Gastrocnemius medialis (tissue), 4 donors: ENCODE results near the gene GARS1. TPM values are rescaled to one million over a fixed set of nuclear protein-coding genes. Genes with fewer than 3 reads are reported as not detected.

Source experiments
- ATAC-seq, 2 donors: fragments of 150-250 bp; one replicate each; pipeline ENCODE4 v1.9.1; 2016
- DNase-seq, 2 donors: peaks; one replicate each; pipeline ENCODE4 v3.0.0-alpha.2; 2019
- H3K27ac ChIP-seq, 4 donors: fragments of 200-600 bp; sonication (generic); 1 replicate in 1 of 4; 2 replicates in 3 of 4; pipeline ENCODE4 v1.5.1; 2016 to 2018; ENCODE audit warnings: mild to moderate bottlenecking in 2 of 4, moderate library complexity in 1 of 4
- H3K27me3 ChIP-seq, 3 donors: fragments of 200-600 bp; sonication (generic) in 2 of 3; 1 replicate in 1 of 3; 2 replicates in 2 of 3; pipeline versions ENCODE4 v1.5.1 to v1.6.0; 2016 to 2019; ENCODE audit warnings: mild to moderate bottlenecking in 1 of 3, moderate library complexity in 1 of 3
- H3K36me3 ChIP-seq, 2 donors: fragments of 200-600 bp; sonication (generic) in 1 of 2; one replicate each; pipeline ENCODE4 v1.5.1; 2017 to 2018
- H3K4me1 ChIP-seq, 2 donors: fragments of 200-600 bp; sonication (generic) in 1 of 2; one replicate each; pipeline ENCODE4 v1.5.1; 2016 to 2017; ENCODE audit warnings: mild to moderate bottlenecking in 2 of 2
- H3K4me3 ChIP-seq, 4 donors: fragments of 200-600 bp; sonication (generic) in 3 of 4; 1 replicate in 1 of 4; 2 replicates in 3 of 4; pipeline ENCODE4 v1.5.1; 2016 to 2019; ENCODE audit warnings: mild to moderate bottlenecking in 2 of 4
- H3K9me3 ChIP-seq, 3 donors: fragments of 200-600 bp; sonication (generic) in 2 of 3; 1 replicate in 1 of 3; 2 replicates in 2 of 3; pipeline ENCODE4 v1.5.1; 2016 to 2019
- CTCF ChIP-seq, 5 experiments: fragments of 450-650 bp in 3 of 5; fragments of 200-600 bp in 2 of 5; sonication (generic) in 2 of 5; IDR thresholded peaks in 4 of 5; conservative IDR thresholded peaks in 1 of 5; 1 replicate in 4 of 5; 2 replicates in 1 of 5; pipeline ENCODE4 v1.5.1; 2016 to 2019; ENCODE audit warnings: antibody characterized with exemption in 5 of 5, mild to moderate bottlenecking in 3 of 5, moderate library complexity in 3 of 5
- POLR2A ChIP-seq, 2 donors: fragments of 450-650 bp; IDR thresholded peaks; one replicate each; pipeline ENCODE4 v1.6.1; 2017; ENCODE audit warnings: antibody characterized with exemption in 2 of 2, mild to moderate bottlenecking in 2 of 2, moderate library complexity in 2 of 2
- in situ Hi-C, 4 donors: fragments of 200-750 bp; cut with MboI; loops; one replicate each; pipeline versions ENCODE4 v1.15.0 to v1.8.0; 2017; ENCODE audit warnings: low sequenced_read_pairs in 4 of 4
- intact Hi-C: fragments of 100-400 bp; cut with DNase I; formaldehyde crosslinking; loops from one replicate; pipeline ENCODE4 v1.15.1; 2023; ENCODE audit warnings: low total_unique reads
- total RNA-seq, 4 donors: library from RNA; depleted of rRNA; stranded (reverse); fragments of >200 nt; gene quantifications; one replicate each; pipeline versions ENCODE4 v1.1.0 to v1.2.3, GENCODE V29; 2016

The GARS1 gene
- total RNA-seq, 4 donors from 2014 or later: 52.1 to 67.7 (median 60.1) TPM

- Histone ChIP-seq H3K27ac (no peak overlapping the region), H3K4me3 (no peak overlapping the region), H3K4me1 (peaks cover 11 to 15% of the 10 kb centered on the region in 2 donors), H3K9me3 (no peaks in the 10 kb centered on the region), H3K36me3 (peaks cover 0 to 14% of the 10 kb centered on the region in 2 donors), H3K27me3 (no peaks in the 10 kb centered on the region)
- DNase-seq (no peak), ATAC-seq (no peak)
- in situ Hi-C loops: no loop called here
- intact Hi-C loops: no loop called here
- TF ChIP-seq CTCF (IDR thresholded peaks at IDR 0.05 in 4 of 5, conservative IDR thresholded peaks at IDR 0.05 in 1 of 5): no peak
- TF ChIP-seq POLR2A (IDR thresholded peaks at IDR 0.05): no peak
Observed at GRCh38 chr7:30589111-30589510, 5.6 kb upstream of the GARS1 start.

- H3K27ac ChIP-seq: peak overlapping the region; percentile 98 to 99 (median 98)
- no peaks in the 10 kb centered on the region for H3K9me3 ChIP-seq
- H3K4me3 ChIP-seq: peak overlapping the region; percentile 93 to 99 (median 98)
- DNase-seq: peak; percentile 6 to 30
- H3K4me1 ChIP-seq: peaks cover 26 to 27% of the 10 kb centered on the region in 2 donors
- no peak for TF ChIP-seq POLR2A (IDR thresholded peaks at IDR 0.05)
- TF ChIP-seq CTCF (IDR thresholded peaks at IDR 0.05 in 4 of 5, conservative IDR thresholded peaks at IDR 0.05 in 1 of 5): no peak
- no peaks in the 10 kb centered on the region for H3K27me3 ChIP-seq
- ATAC-seq: peak; percentile 46 to 51
- intact Hi-C loops (loop anchor here (5.0 kb wide), 1 partner anchor 567 kb away; the partner anchor contains the start of genes FKBP14 and PLEKHA8), in situ Hi-C loops (no loop called here)
- H3K36me3 ChIP-seq: no peaks in the 10 kb centered on the region
Observed at GRCh38 chr7:30594048-30594539, 584 bp upstream of the GARS1 start.

GRCh38 chr7:30595436-30596013 lies 847 bp downstream of the GARS1 start:
- peaks cover 0 to 13% of the 10 kb centered on the region in 2 donors for H3K36me3 ChIP-seq
- peaks cover 26 to 27% of the 10 kb centered on the region in 2 donors for H3K4me1 ChIP-seq
- H3K27me3 ChIP-seq: no peaks in the 10 kb centered on the region
- no peaks in the 10 kb centered on the region for H3K9me3 ChIP-seq
- TF ChIP-seq CTCF (IDR thresholded peaks at IDR 0.05 in 4 of 5, conservative IDR thresholded peaks at IDR 0.05 in 1 of 5) (no peak), POLR2A (IDR thresholded peaks at IDR 0.05) (no peak)
- ATAC-seq (no peak), DNase-seq (no peak)
- H3K27ac ChIP-seq: peak overlapping the region; percentile 98 to 99 (median 98)
- H3K4me3 ChIP-seq: peak overlapping the region; percentile 93 to 99 (median 98)
- intact Hi-C loops: loop anchor here (5.0 kb wide), 1 partner anchor 147 kb away; no protein-coding TSS in a partner anchor
- in situ Hi-C loops: no loop called here

GRCh38 chr7:30596014-30596641 lies 1.4 kb downstream of the GARS1 start:
- Histone ChIP-seq H3K27ac (peak overlapping the region; percentile 98 to 99 (median 98)), H3K36me3 (peaks cover 0 to 19% of the 10 kb centered on the region in 2 donors), H3K27me3 (no peaks in the 10 kb centered on the region), H3K4me3 (peak overlapping the region; percentile 93 to 99 (median 98)), H3K9me3 (no peaks in the 10 kb centered on the region), H3K4me1 (peaks cover 26 to 27% of the 10 kb centered on the region in 2 donors)
- in situ Hi-C loops (no loop called here), intact Hi-C loops (loop anchor here (5.0 kb wide), 1 partner anchor 146 kb away; no protein-coding TSS in a partner anchor)
- DNase-seq (no peak), ATAC-seq (no peak)
- no peak for TF ChIP-seq CTCF (IDR thresholded peaks at IDR 0.05 in 4 of 5, conservative IDR thresholded peaks at IDR 0.05 in 1 of 5)
- no peak for TF ChIP-seq POLR2A (IDR thresholded peaks at IDR 0.05)
